ENCODE results near the gene RBM19.

DNA sequence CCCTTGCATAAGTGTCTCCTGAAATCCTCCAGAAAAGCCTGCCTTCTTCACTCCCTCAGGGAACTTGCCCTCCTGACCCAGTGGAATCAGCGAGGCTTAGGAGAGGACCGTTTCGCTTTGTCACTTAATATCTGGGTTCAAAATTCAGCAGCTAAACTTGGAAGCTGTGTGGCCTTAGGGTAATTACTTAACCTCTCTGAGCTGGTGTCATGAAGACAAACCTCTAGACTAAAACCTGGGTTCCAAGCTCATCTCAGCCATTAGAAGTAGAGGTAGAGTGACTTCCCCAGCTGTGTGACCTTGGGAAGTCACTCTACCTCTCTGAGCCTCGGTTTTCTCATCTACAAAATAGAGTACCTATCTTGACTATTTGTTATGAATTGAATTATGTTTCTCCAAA lies 18.3 kb upstream of the RBM19 start:
- TF ChIP-seq POLR2AphosphoS5 (IDR thresholded peaks at IDR 0.05; ENCODE audit: low read depth, low read length) (no peak), SIN3A (IDR thresholded peaks at IDR 0.05; ENCODE audit: borderline replicate concordance, insufficient read depth, low read length) (no peak), TAF1 (IDR thresholded peaks at IDR 0.05; ENCODE audit: borderline replicate concordance, insufficient read depth, low read length) (no peak), FOXP2 (optimal IDR thresholded peaks at IDR 0.05; ENCODE audit: borderline replicate concordance, extremely low read depth, extremely low read length, insufficient read depth) (no peak)
- TF ChIP-seq, protein P1, sequence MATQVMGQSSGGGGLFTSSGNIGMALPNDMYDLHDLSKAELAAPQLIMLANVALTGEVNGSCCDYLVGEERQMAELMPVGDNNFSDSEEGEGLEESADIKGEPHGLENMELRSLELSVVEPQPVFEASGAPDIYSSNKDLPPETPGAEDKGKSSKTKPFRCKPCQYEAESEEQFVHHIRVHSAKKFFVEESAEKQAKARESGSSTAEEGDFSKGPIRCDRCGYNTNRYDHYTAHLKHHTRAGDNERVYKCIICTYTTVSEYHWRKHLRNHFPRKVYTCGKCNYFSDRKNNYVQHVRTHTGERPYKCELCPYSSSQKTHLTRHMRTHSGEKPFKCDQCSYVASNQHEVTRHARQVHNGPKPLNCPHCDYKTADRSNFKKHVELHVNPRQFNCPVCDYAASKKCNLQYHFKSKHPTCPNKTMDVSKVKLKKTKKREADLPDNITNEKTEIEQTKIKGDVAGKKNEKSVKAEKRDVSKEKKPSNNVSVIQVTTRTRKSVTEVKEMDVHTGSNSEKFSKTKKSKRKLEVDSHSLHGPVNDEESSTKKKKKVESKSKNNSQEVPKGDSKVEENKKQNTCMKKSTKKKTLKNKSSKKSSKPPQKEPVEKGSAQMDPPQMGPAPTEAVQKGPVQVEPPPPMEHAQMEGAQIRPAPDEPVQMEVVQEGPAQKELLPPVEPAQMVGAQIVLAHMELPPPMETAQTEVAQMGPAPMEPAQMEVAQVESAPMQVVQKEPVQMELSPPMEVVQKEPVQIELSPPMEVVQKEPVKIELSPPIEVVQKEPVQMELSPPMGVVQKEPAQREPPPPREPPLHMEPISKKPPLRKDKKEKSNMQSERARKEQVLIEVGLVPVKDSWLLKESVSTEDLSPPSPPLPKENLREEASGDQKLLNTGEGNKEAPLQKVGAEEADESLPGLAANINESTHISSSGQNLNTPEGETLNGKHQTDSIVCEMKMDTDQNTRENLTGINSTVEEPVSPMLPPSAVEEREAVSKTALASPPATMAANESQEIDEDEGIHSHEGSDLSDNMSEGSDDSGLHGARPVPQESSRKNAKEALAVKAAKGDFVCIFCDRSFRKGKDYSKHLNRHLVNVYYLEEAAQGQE (IDR thresholded peaks at IDR 0.05; ENCODE audit: insufficient read depth in 1 of 2, low read depth in 2 of 2, low read length in 2 of 2): no peak

Measured in PFSK-1 (cell line).